OCI-LY3 (cell line): ENCODE measurements around the gene CD99L2.
A peak's percentile ranks its signal among the peaks of the same experiment; 100 is the strongest.

Source experiments
- H2AFZ ChIP-seq: fragments of 200-600, 300-600 bp; shearing (Covaris generic); 2 replicates; pipeline ENCODE4 v1.6.0; 2014; ENCODE audit warnings: antibody characterized with exemption, low read depth, low read length
- H3K27ac ChIP-seq: fragments of 200-600, 300-600 bp; sonication (generic); 2 replicates; pipeline ENCODE4 v1.5.1; 2014; ENCODE audit warnings: mild to moderate bottlenecking, low read length, moderate library complexity, mixed read lengths
- H3K27me3 ChIP-seq: fragments of 200-600, 300-600 bp; sonication (generic); 2 replicates; pipeline ENCODE4 v1.6.1; 2014; ENCODE audit warnings: low read depth, low read length, mixed read lengths
- H3K36me3 ChIP-seq: fragments of 200-600, 300-600 bp; sonication (generic); replicated peaks from 2 replicates; pipeline ENCODE3; 2014; ENCODE audit warnings: low read depth, low read length, mixed read lengths
- H3K4me1 ChIP-seq: fragments of 300-600, 200-600 bp; sonication (generic); 2 replicates; pipeline ENCODE4 v1.6.1; 2014; ENCODE audit warnings: low read length, mixed read lengths
- H3K4me2 ChIP-seq: fragments of 200-600, 300-600 bp; sonication (generic); 2 replicates; pipeline ENCODE4 v1.6.1; 2014; ENCODE audit warnings: low read length, mixed read lengths
- H3K4me3 ChIP-seq: fragments of 300-600, 200-600 bp; sonication (generic); 2 replicates; pipeline ENCODE4 v1.5.1; 2014; ENCODE audit warnings: antibody characterized with exemption, mild to moderate bottlenecking, low read length, moderate library complexity
- H3K79me2 ChIP-seq: fragments of 300-600, 200-600 bp; shearing (Covaris generic); 2 replicates; pipeline ENCODE4 v1.6.1; 2014; ENCODE audit warnings: mild to moderate bottlenecking, low read length, mixed read lengths
- H3K9ac ChIP-seq: fragments of 300-600, 200-600 bp; shearing (Covaris generic); 2 replicates; pipeline ENCODE4 v1.6.0; 2014; ENCODE audit warnings: mild to moderate bottlenecking, low read length, moderate library complexity
- H3K9me3 ChIP-seq: fragments of 200-600, 300-600 bp; shearing (Covaris generic); 2 replicates; pipeline ENCODE4 v1.6.1; 2014; ENCODE audit warnings: low read length, mixed read lengths; ENCODE audit not compliant: insufficient read depth
- H4K20me1 ChIP-seq: fragments of 200-600, 300-600 bp; sonication (generic); 2 replicates; pipeline ENCODE4 v1.6.1; 2016; ENCODE audit warnings: low read length, mixed read lengths; ENCODE audit not compliant: insufficient read depth
- EZH2phosphoT487 ChIP-seq: fragments of 200-600 bp; shearing (Covaris generic); IDR thresholded peaks from 2 replicates; pipeline ENCODE4 v1.6.1; 2018; ENCODE audit warnings: antibody characterized with exemption, mixed run types, low read depth
- TF ChIP-seq, protein P1 (sequence below): fragments of 200-600, 300-600 bp; sonication (generic); IDR thresholded peaks from 2 replicates; pipeline ENCODE4 v1.5.1; 2014; ENCODE audit warnings: antibody characterized with exemption, low read length, low read depth

CD99L2 gene

GRCh38 chrX:150905293-150905692 is 6.8 kb upstream of the CD99L2 start:
- Histone ChIP-seq H3K27me3 (peaks cover 1% of the 10 kb centered on the region; the same call in 1 of the 2 replicates), H3K27ac (no peak overlapping the region), H3K36me3 (no peaks in the 10 kb centered on the region), H3K4me3 (no peak overlapping the region), H3K4me2 (no peak overlapping the region), H3K79me2 (no peaks in the 10 kb centered on the region), H3K9ac (no peak overlapping the region), H3K9me3 (no peaks in the 10 kb centered on the region), H4K20me1 (no peaks in the 10 kb centered on the region), H3K4me1 (no peaks in the 10 kb centered on the region), H2AFZ (no peak overlapping the region)
- no peak for TF ChIP-seq EZH2phosphoT487
- TF ChIP-seq, protein P1, sequence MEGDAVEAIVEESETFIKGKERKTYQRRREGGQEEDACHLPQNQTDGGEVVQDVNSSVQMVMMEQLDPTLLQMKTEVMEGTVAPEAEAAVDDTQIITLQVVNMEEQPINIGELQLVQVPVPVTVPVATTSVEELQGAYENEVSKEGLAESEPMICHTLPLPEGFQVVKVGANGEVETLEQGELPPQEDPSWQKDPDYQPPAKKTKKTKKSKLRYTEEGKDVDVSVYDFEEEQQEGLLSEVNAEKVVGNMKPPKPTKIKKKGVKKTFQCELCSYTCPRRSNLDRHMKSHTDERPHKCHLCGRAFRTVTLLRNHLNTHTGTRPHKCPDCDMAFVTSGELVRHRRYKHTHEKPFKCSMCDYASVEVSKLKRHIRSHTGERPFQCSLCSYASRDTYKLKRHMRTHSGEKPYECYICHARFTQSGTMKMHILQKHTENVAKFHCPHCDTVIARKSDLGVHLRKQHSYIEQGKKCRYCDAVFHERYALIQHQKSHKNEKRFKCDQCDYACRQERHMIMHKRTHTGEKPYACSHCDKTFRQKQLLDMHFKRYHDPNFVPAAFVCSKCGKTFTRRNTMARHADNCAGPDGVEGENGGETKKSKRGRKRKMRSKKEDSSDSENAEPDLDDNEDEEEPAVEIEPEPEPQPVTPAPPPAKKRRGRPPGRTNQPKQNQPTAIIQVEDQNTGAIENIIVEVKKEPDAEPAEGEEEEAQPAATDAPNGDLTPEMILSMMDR: no peak

GRCh38 chrX:150903110-150903508 is 4.6 kb upstream of the CD99L2 start:
- no peak overlapping the region for H2AFZ ChIP-seq
- peaks cover under 1% of the 10 kb centered on the region; the same call in 1 of the 2 replicates for H3K79me2 ChIP-seq
- H3K9ac ChIP-seq: no peak overlapping the region
- H3K27me3 ChIP-seq: peaks cover 3% of the 10 kb centered on the region; the same call in 1 of the 2 replicates
- H3K36me3 ChIP-seq: no peaks in the 10 kb centered on the region
- H3K4me3 ChIP-seq: no peak overlapping the region
- TF ChIP-seq EZH2phosphoT487: no peak
- no peak overlapping the region for H3K27ac ChIP-seq
- H3K4me1 ChIP-seq: peaks cover 5% of the 10 kb centered on the region; the same call in 1 of the 2 replicates
- H3K9me3 ChIP-seq: no peaks in the 10 kb centered on the region
- no peaks in the 10 kb centered on the region for H4K20me1 ChIP-seq
- no peak overlapping the region for H3K4me2 ChIP-seq

GRCh38 chrX:150902434-150903109 is 4.1 kb upstream of the CD99L2 start:
- Histone ChIP-seq H3K9me3 (no peaks in the 10 kb centered on the region), H3K9ac (no peak overlapping the region), H3K4me3 (no peak overlapping the region), H3K27ac (no peak overlapping the region), H3K4me2 (no peak overlapping the region), H3K36me3 (no peaks in the 10 kb centered on the region), H3K27me3 (peaks cover 3% of the 10 kb centered on the region; the same call in 1 of the 2 replicates), H4K20me1 (no peaks in the 10 kb centered on the region), H2AFZ (no peak overlapping the region), H3K79me2 (peaks cover 4% of the 10 kb centered on the region), H3K4me1 (peaks cover 5% of the 10 kb centered on the region; the same call in 1 of the 2 replicates)
- no peak for TF ChIP-seq EZH2phosphoT487
- TF ChIP-seq, protein P1: no peak

DNA sequence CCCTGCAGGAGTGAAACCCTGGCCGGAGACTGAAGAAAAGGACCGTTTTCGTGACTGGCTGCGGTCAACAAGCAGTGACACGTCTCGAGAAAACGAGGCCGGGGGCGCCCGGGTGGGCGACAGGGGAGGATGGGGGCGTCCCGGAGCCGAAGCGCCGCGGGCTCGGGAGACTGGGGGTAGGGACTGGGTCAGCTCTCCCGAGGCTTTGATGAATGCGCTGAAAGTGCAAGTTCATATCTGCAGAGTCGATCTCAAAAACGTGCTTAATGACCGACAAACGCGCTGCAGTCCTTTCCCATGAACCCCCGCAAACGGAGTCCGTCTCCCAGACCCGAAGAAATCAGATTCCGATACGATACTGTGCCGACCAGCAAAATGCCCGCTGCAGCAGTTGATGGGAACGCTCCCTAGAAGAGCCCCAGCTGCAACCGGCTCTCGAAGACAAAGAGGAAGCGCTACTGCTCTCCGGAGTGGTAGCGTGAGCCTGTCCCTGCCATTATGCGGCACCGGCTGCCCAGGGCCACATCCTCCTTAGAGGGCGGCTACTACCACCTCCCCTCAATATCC is 806 bp upstream of the CD99L2 start:
- Histone ChIP-seq H3K27ac (no peak overlapping the region), H4K20me1 (no peaks in the 10 kb centered on the region), H2AFZ (peak overlapping the region; percentile 69; the same call in 1 of the 2 replicates), H3K4me2 (peak overlapping the region; percentile 84), H3K4me1 (peaks cover 10% of the 10 kb centered on the region), H3K36me3 (no peaks in the 10 kb centered on the region), H3K27me3 (peaks cover 3% of the 10 kb centered on the region; the same call in 1 of the 2 replicates), H3K9ac (peak overlapping the region; percentile 81), H3K79me2 (peaks cover 14% of the 10 kb centered on the region), H3K4me3 (peak overlapping the region; percentile 89), H3K9me3 (no peaks in the 10 kb centered on the region)
- TF ChIP-seq, protein P1: no peak
- TF ChIP-seq EZH2phosphoT487: no peak
